Ovary (tissue), 9 donors: ENCODE results near the gene CLCN6. TPM values are rescaled to one million over a fixed set of nuclear protein-coding genes. Genes with fewer than 3 reads are reported as not detected.

ENCODE experiments used
- DNase-seq, 5 donors: peaks; one replicate each; pipeline ENCODE4 v3.0.0-alpha.2; 2019 to 2020
- H3K27ac ChIP-seq, 2 donors: fragments of 200-600 bp; one replicate each; pipeline versions ENCODE4 v1.5.1 to v1.8.0; 2019 to 2022
- H3K27me3 ChIP-seq: fragments of 200-600 bp; one replicate; pipeline ENCODE4 v1.8.0; 2022
- H3K36me3 ChIP-seq: fragments of 200-600 bp; sonication (generic); one replicate; pipeline ENCODE4 v1.5.1; 2019
- H3K4me1 ChIP-seq: one replicate; pipeline ENCODE4 v1.8.1; 2013; ENCODE audit warnings: mild to moderate bottlenecking, moderate library complexity; ENCODE audit not compliant: insufficient read depth
- H3K4me3 ChIP-seq: fragments of 200-600 bp; sonication (generic); one replicate; pipeline ENCODE4 v1.5.1; 2017
- H3K9me3 ChIP-seq, 2 donors: fragments of 200-600 bp in 1 of 2; sonication (generic) in 1 of 2; one replicate each; pipeline versions ENCODE4 v1.5.1 to v1.8.1; 2013 to 2019; ENCODE audit warnings: mild to moderate bottlenecking in 1 of 2, moderate library complexity in 1 of 2
- EP300 ChIP-seq: sonication (generic); formaldehyde crosslinking; IDR thresholded peaks from one replicate; pipeline ENCODE4 v1.6.1; 2017; ENCODE audit warnings: antibody characterized with exemption
- POLR2A ChIP-seq: fragments of 450-650 bp; IDR thresholded peaks from one replicate; pipeline ENCODE4 v1.6.1; 2017; ENCODE audit warnings: antibody characterized with exemption, mild to moderate bottlenecking, moderate library complexity
- WGBS, 3 donors: extraction: QIAGEN DNeasy Blood & Tissue Kit in 1 of 3; methylation state at CpG; one replicate each; pipeline versions ENCODE4 v1.1.5 to v1.1.7; 2013 to 2017; 5-methylcytosine and 5-hydroxymethylcytosine counted together
- intact Hi-C, 4 donors: fragments of 100-400 bp; cut with DNase I; formaldehyde crosslinking; loops; one replicate each; pipeline versions ENCODE4 v1.11.0 to v1.15.1; 2022 to 2023
- polyA plus RNA-seq, 2 donors: library from polyadenylated mRNA; stranded (reverse); fragments of 200-250 nt in 1 of 2; fragments of 350-450 nt in 1 of 2; fragmentation: Illumina TruSeq in 1 of 2; extraction: RNeasy Lipid Tissue Mini Kit (QIAGEN cat#74804) in 1 of 2; gene quantifications; one replicate each; pipeline ENCODE4 v1.2.3, GENCODE V29; 2013 to 2014
- total RNA-seq, 7 donors: library from RNA; depleted of rRNA in 2 of 7; stranded (reverse); fragments of >200 nt in 2 of 7; fragmentation: NEBNext Ultra II Directional in 3 of 7; extraction: Animal tissue kit (Norgen Biotek cat#: 25700) in 3 of 7; gene quantifications; one replicate each; pipeline versions ENCODE4 v1.1.0 to v1.2.4, GENCODE V29; 2016 to 2023
- TF ChIP-seq, protein P1 (sequence below), 3 donors: fragments of 450-650 bp in 2 of 3; fragments of 200-600 bp in 1 of 3; IDR thresholded peaks; one replicate each; pipeline versions ENCODE4 v1.5.1 to v1.8.0; 2016 to 2022; ENCODE audit warnings: antibody characterized with exemption in 3 of 3, mild to moderate bottlenecking in 1 of 3
- donor health status: DM: no; HTN: no; CAD: no; lungs with moderate emphysema.
- donor health status: DM: no; HTN: no; CAD: no.
- donor health status: Bipolar disorder and iron deficiency.
- donor health status: DM: yes; HTN: yes; CAD: no.
- donor health status: DM: no; HTN: no; CAD: no.
- donor health status: DM: yes; HTN: yes; CAD: no.

The CLCN6 gene
- total and polyA plus RNA-seq, 9 donors = 11.7 to 39.7 (median 25.6) TPM

GRCh38 chr1:11779715-11780379 is 26.1 kb upstream of the CLCN6 start:
- H3K36me3 ChIP-seq = no peaks in the 10 kb centered on the region
- no peak overlapping the region for H3K27ac ChIP-seq
- 84 to 89% (median 87%) methylated on average over 13 of the region's 13 CpGs for WGBS, 3 donors
- intact Hi-C loops = no loop called here
- TF ChIP-seq, protein P1, sequence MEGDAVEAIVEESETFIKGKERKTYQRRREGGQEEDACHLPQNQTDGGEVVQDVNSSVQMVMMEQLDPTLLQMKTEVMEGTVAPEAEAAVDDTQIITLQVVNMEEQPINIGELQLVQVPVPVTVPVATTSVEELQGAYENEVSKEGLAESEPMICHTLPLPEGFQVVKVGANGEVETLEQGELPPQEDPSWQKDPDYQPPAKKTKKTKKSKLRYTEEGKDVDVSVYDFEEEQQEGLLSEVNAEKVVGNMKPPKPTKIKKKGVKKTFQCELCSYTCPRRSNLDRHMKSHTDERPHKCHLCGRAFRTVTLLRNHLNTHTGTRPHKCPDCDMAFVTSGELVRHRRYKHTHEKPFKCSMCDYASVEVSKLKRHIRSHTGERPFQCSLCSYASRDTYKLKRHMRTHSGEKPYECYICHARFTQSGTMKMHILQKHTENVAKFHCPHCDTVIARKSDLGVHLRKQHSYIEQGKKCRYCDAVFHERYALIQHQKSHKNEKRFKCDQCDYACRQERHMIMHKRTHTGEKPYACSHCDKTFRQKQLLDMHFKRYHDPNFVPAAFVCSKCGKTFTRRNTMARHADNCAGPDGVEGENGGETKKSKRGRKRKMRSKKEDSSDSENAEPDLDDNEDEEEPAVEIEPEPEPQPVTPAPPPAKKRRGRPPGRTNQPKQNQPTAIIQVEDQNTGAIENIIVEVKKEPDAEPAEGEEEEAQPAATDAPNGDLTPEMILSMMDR (IDR thresholded peaks at IDR 0.05) = no peak
- no peak for TF ChIP-seq POLR2A
- TF ChIP-seq EP300 = no peak
- no peaks in the 10 kb centered on the region for H3K9me3 ChIP-seq
- no peaks in the 10 kb centered on the region for H3K27me3 ChIP-seq
- H3K4me1 ChIP-seq = peaks cover 6% of the 10 kb centered on the region
- H3K4me3 ChIP-seq = no peak overlapping the region
- DNase-seq = no peak

- H3K27ac ChIP-seq = no peak overlapping the region
- no peaks in the 10 kb centered on the region for H3K27me3 ChIP-seq
- TF ChIP-seq, protein P1 (IDR thresholded peaks at IDR 0.05) = no peak
- TF ChIP-seq POLR2A (no peak), EP300 (no peak)
- peaks cover 8% of the 10 kb centered on the region for H3K4me1 ChIP-seq
- no peak for DNase-seq
- intact Hi-C loops = no loop called here
- 73 to 83% (median 75%) methylated on average over 9 to 10 of the region's 10 CpGs for WGBS, 3 donors
- H3K36me3 ChIP-seq = no peaks in the 10 kb centered on the region
- no peaks in the 10 kb centered on the region for H3K9me3 ChIP-seq
- no peak overlapping the region for H3K4me3 ChIP-seq
Measured at GRCh38 chr1:11780380-11781147, 25.4 kb upstream of the CLCN6 start.

- intact Hi-C loops = no loop called here
- H3K4me1 ChIP-seq = peaks cover 9% of the 10 kb centered on the region
- 83 to 89% (median 87%) methylated on average over 12 of the region's 12 CpGs for WGBS, 3 donors
- TF ChIP-seq EP300 (no peak), POLR2A (no peak)
- TF ChIP-seq, protein P1 (IDR thresholded peaks at IDR 0.05) = no peak
- no peaks in the 10 kb centered on the region for H3K36me3 ChIP-seq
- no peak overlapping the region for H3K27ac ChIP-seq
- no peak overlapping the region for H3K4me3 ChIP-seq
- no peaks in the 10 kb centered on the region for H3K9me3 ChIP-seq
- DNase-seq = no peak
- no peaks in the 10 kb centered on the region for H3K27me3 ChIP-seq
Measured at GRCh38 chr1:11781297-11781696, 24.7 kb upstream of the CLCN6 start.

DNA sequence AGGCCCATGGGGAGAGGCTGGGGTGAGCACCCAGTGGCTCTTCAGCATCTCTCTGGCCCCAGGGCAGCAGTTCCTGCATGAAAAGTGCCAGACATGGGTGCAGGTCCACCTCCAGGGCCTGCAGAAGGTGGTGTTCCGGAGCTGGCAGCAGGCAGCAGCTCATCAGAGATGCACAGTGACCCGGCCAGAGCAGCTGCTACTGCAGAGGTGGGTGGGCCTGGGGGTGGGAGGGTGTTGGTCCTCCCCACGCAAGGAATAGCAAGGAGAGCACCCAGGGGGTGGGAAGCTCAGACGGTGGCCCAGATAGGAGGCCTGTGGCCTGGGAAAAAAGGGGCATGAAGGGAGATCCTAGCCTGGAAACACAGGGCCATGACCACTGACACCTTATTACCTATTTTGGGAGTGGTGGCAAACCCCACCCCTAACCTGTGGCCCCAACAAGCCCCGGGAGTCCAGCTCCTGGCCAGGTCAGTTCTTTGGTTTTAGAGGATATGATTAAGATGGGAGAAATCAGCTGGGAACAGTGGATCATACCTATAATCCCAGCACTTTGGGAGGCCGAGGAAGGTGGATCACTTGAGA is 23.8 kb upstream of the CLCN6 start:
- Histone ChIP-seq H3K27me3 (no peaks in the 10 kb centered on the region), H3K27ac (no peak overlapping the region), H3K4me1 (peaks cover 10% of the 10 kb centered on the region), H3K9me3 (no peaks in the 10 kb centered on the region), H3K36me3 (no peaks in the 10 kb centered on the region), H3K4me3 (no peak overlapping the region)
- WGBS, 3 donors = 69 to 78% (median 74%) methylated on average over 6 of the region's 6 CpGs
- TF ChIP-seq POLR2A = no peak
- TF ChIP-seq, protein P1 (IDR thresholded peaks at IDR 0.05) = no peak
- TF ChIP-seq EP300 = no peak
- DNase-seq = no peak
- intact Hi-C loops = no loop called here
